ENCODE data around the gene STAT3. TPM values are rescaled to one million over a fixed set of nuclear protein-coding genes. Genes with fewer than 3 reads are reported as not detected.

The STAT3 gene
- total and polyA plus RNA-seq, 2 donors from 2014 or later: 55.6 to 327 TPM

- H3K4me3 ChIP-seq (ENCODE audit: low read length in 3 of 3): no peak overlapping the region
- H3K27ac ChIP-seq (ENCODE audit: low read depth in 2 of 2, low read length in 2 of 2): no peak overlapping the region
- no peak overlapping the region for H3K9ac ChIP-seq (ENCODE audit: low read length in 3 of 3)
- TF ChIP-seq CTCF (IDR thresholded peaks at IDR 0.05; ENCODE audit: borderline replicate concordance, extremely low read depth, insufficient read depth): no peak
- no peak for DNase-seq
- FAIRE-seq: no peak
- no peaks in the 10 kb centered on the region for H3K27me3 ChIP-seq (ENCODE audit: control insufficient read depth, insufficient read depth, low read length)
- peaks cover 0 to 6% (median 3%) of the 10 kb centered on the region in 3 donors for H3K4me1 ChIP-seq (ENCODE audit: control insufficient read depth in 2 of 3, insufficient read depth in 2 of 3, low read depth in 1 of 3, low read length in 3 of 3)
- H3K9me3 ChIP-seq (ENCODE audit: control insufficient read depth in 2 of 3, insufficient read depth in 1 of 3, low read length in 3 of 3): no peaks in the 10 kb centered on the region
- intact Hi-C loops (cut with DNase I): no loop called here
- H3K36me3 ChIP-seq (ENCODE audit: control insufficient read depth in 2 of 3, insufficient read depth in 3 of 3, low read length in 3 of 3): no peaks in the 10 kb centered on the region
Measured at GRCh38 chr17:42271006-42271778, 117.0 kb downstream of the STAT3 start.

- FAIRE-seq: no peak
- no peaks in the 10 kb centered on the region for H3K27me3 ChIP-seq (ENCODE audit: control insufficient read depth, insufficient read depth, low read length)
- intact Hi-C loops (cut with DNase I): no loop called here
- H3K36me3 ChIP-seq (ENCODE audit: control insufficient read depth in 2 of 3, insufficient read depth in 3 of 3, low read length in 3 of 3): no peaks in the 10 kb centered on the region
- H3K27ac ChIP-seq (ENCODE audit: low read depth in 2 of 2, low read length in 2 of 2): no peak overlapping the region
- no peak for DNase-seq
- no peak for TF ChIP-seq CTCF (IDR thresholded peaks at IDR 0.05; ENCODE audit: borderline replicate concordance, extremely low read depth, insufficient read depth)
- H3K4me1 ChIP-seq (ENCODE audit: control insufficient read depth in 2 of 3, insufficient read depth in 2 of 3, low read depth in 1 of 3, low read length in 3 of 3): peaks cover 0 to 6% (median 3%) of the 10 kb centered on the region in 3 donors
- no peak overlapping the region for H3K9ac ChIP-seq (ENCODE audit: low read length in 3 of 3)
- no peaks in the 10 kb centered on the region for H3K9me3 ChIP-seq (ENCODE audit: control insufficient read depth in 2 of 3, insufficient read depth in 1 of 3, low read length in 3 of 3)
- no peak overlapping the region for H3K4me3 ChIP-seq (ENCODE audit: low read length in 3 of 3)
Measured at GRCh38 chr17:42270596-42270995, 117.6 kb downstream of the STAT3 start.

- no peak overlapping the region for H3K27ac ChIP-seq (ENCODE audit: low read depth in 2 of 2, low read length in 2 of 2)
- no peak for TF ChIP-seq CTCF (IDR thresholded peaks at IDR 0.05; ENCODE audit: borderline replicate concordance, extremely low read depth, insufficient read depth)
- no peaks in the 10 kb centered on the region for H3K27me3 ChIP-seq (ENCODE audit: control insufficient read depth, insufficient read depth, low read length)
- intact Hi-C loops (cut with DNase I): no loop called here
- DNase-seq (no peak), FAIRE-seq (no peak)
- no peaks in the 10 kb centered on the region for H3K9me3 ChIP-seq (ENCODE audit: control insufficient read depth in 2 of 3, insufficient read depth in 1 of 3, low read length in 3 of 3)
- H3K9ac ChIP-seq (ENCODE audit: low read length in 3 of 3): no peak overlapping the region
- H3K4me1 ChIP-seq (ENCODE audit: control insufficient read depth in 2 of 3, insufficient read depth in 2 of 3, low read depth in 1 of 3, low read length in 3 of 3): peaks cover 0 to 5% (median 3%) of the 10 kb centered on the region in 3 donors
- H3K4me3 ChIP-seq (ENCODE audit: low read length in 3 of 3): no peak overlapping the region
- H3K36me3 ChIP-seq (ENCODE audit: control insufficient read depth in 2 of 3, insufficient read depth in 3 of 3, low read length in 3 of 3): no peaks in the 10 kb centered on the region
Measured at GRCh38 chr17:42270170-42270535, 118.1 kb downstream of the STAT3 start.

Data from kidney (tissue), 14 donors.